IMR-90 (cell line): ENCODE results near the gene ANP32A. TPM values are rescaled to one million over a fixed set of nuclear protein-coding genes. Genes with fewer than 3 reads are reported as not detected.

ENCODE experiments used
- ATAC-seq: fragments of 200-7000 bp; cut with Tn5 transposase; 2 replicates; pipeline ENCODE4 v1.9.1; 2020; ENCODE audit warnings: low read depth, mild to moderate bottlenecking, moderate library complexity
- BruUV-seq: library from RNA; stranded (reverse); fragments of 400-500 nt; replicated peaks from 2 replicates; lab custom pipeline; 2021; lab: Mats Ljungman, UMichigan
- CTCF ChIA-PET: fragments of 300-600 bp; formaldehyde crosslinking; extraction: SDS; loops from one replicate; lab custom pipeline; 2021; ENCODE audit warnings: antibody characterized with exemption; lab: Yijun Ruan, JAX
- POLR2A ChIA-PET: fragments of 300-600 bp; sonication (Branson Sonifier 250); formaldehyde crosslinking; loops from one replicate; lab custom pipeline; 2022; ENCODE audit warnings: antibody characterized with exemption; ENCODE audit not compliant: unreplicated experiment; lab: Charles Lee
- DNase-seq: peaks from one replicate; pipeline ENCODE4 v3.0.0; 2013
- H2AFZ ChIP-seq: replicated peaks from 2 replicates; pipeline ENCODE3; 2013; ENCODE audit warnings: low read length, mild to moderate bottlenecking; ENCODE audit not compliant: poor library complexity
- H2AK5ac ChIP-seq: 2 replicates; pipeline ENCODE4 v1.6.1; 2013; ENCODE audit warnings: low read depth, low read length, inconsistent platforms
- H2AK9ac ChIP-seq: replicated peaks from 2 replicates; pipeline ENCODE3; 2013; ENCODE audit warnings: mild to moderate bottlenecking, low read depth, low read length, moderate library complexity; ENCODE audit not compliant: poor library complexity
- H2BK120ac ChIP-seq: 2 replicates; pipeline ENCODE4 v1.6.1; 2013; ENCODE audit warnings: low read depth, low read length, inconsistent platforms
- H2BK15ac ChIP-seq: 3 replicates; pipeline ENCODE4 v1.6.1; 2013; ENCODE audit warnings: low read depth, low read length, inconsistent platforms
- H2BK20ac ChIP-seq: 2 replicates; pipeline ENCODE4 v1.6.1; 2013; ENCODE audit warnings: low read depth, mild to moderate bottlenecking, inconsistent platforms, low read length, moderate library complexity
- H2BK5ac ChIP-seq: 2 replicates; pipeline ENCODE4 v1.6.1; 2013; ENCODE audit warnings: mild to moderate bottlenecking, low read depth, low read length, inconsistent platforms; ENCODE audit not compliant: poor library complexity, severe bottlenecking
- H3K14ac ChIP-seq: replicated peaks from 2 replicates; pipeline ENCODE4 v1.6.1; 2013; ENCODE audit warnings: low read depth, low read length, inconsistent platforms
- H3K18ac ChIP-seq: 2 replicates; pipeline ENCODE4 v1.6.1; 2013; ENCODE audit warnings: low read depth, low read length, control low read depth
- H3K23ac ChIP-seq: 2 replicates; pipeline ENCODE4 v1.6.1; 2013; ENCODE audit warnings: low read depth, low read length, inconsistent platforms
- H3K27ac ChIP-seq: 2 replicates; pipeline ENCODE4 v1.5.1; 2013; ENCODE audit warnings: mild to moderate bottlenecking, control low read depth, low read length; ENCODE audit not compliant: insufficient read depth
- H3K27me3 ChIP-seq: 2 replicates; pipeline ENCODE4 v1.6.1; 2013; ENCODE audit warnings: low read length; ENCODE audit not compliant: control insufficient read depth, insufficient read depth
- H3K36me3 ChIP-seq: 2 replicates; pipeline ENCODE4 v1.6.1; 2013; ENCODE audit warnings: low read length, mixed read lengths; ENCODE audit not compliant: control insufficient read depth, insufficient read depth
- H3K4ac ChIP-seq: 2 replicates; pipeline ENCODE4 v1.6.1; 2013; ENCODE audit warnings: low read depth, low read length, inconsistent platforms
- H3K4me1 ChIP-seq: 2 replicates; pipeline ENCODE4 v1.6.1; 2013; ENCODE audit warnings: low read length, mixed read lengths; ENCODE audit not compliant: control insufficient read depth, insufficient read depth
- H3K4me2 ChIP-seq: 2 replicates; pipeline ENCODE4 v1.6.1; 2013; ENCODE audit warnings: low read depth, mild to moderate bottlenecking, control low read depth, low read length, moderate library complexity
- H3K4me3 ChIP-seq: 2 replicates; pipeline ENCODE4 v1.5.1; 2013; ENCODE audit warnings: low read depth, mild to moderate bottlenecking, control low read depth, low read length, moderate library complexity; ENCODE audit not compliant: insufficient read depth
- H3K56ac ChIP-seq: 2 replicates; pipeline ENCODE4 v1.6.1; 2013; ENCODE audit warnings: low read length, inconsistent platforms; ENCODE audit not compliant: insufficient read depth; ENCODE audit errors: extremely low read depth
- H3K79me1 ChIP-seq, 2 experiments: 2 replicates each; pipeline ENCODE4 v1.6.1; 2013; ENCODE audit warnings: low read length in 2 of 2, inconsistent platforms in 1 of 2, low read depth in 1 of 2
- H3K9ac ChIP-seq: 2 replicates; pipeline ENCODE4 v1.6.1; 2013; ENCODE audit warnings: low read depth, low read length, control low read depth
- H3K9me1 ChIP-seq: 2 replicates; pipeline ENCODE4 v1.6.1; 2013; ENCODE audit warnings: low read length, inconsistent platforms; ENCODE audit not compliant: insufficient read depth
- H3K9me3 ChIP-seq: 2 replicates; pipeline ENCODE4 v1.6.1; 2013; ENCODE audit warnings: low read length; ENCODE audit not compliant: control insufficient read depth, insufficient read depth
- H4K20me1 ChIP-seq: 2 replicates; pipeline ENCODE4 v1.6.1; 2013; ENCODE audit warnings: low read length, inconsistent platforms; ENCODE audit not compliant: insufficient read depth
- H4K5ac ChIP-seq: 2 replicates; pipeline ENCODE4 v1.6.1; 2013; ENCODE audit warnings: mild to moderate bottlenecking, low read depth, low read length, control low read depth
- H4K8ac ChIP-seq, 2 experiments: 2 replicates each; pipeline ENCODE4 v1.6.1; 2013; ENCODE audit warnings: low read depth in 2 of 2, low read length in 2 of 2, control low read depth in 1 of 2, inconsistent platforms in 1 of 2
- H4K91ac ChIP-seq: 2 replicates; pipeline ENCODE4 v1.6.1; 2013; ENCODE audit warnings: low read depth, low read length, inconsistent platforms; ENCODE audit not compliant: insufficient read depth
- BHLHE40 ChIP-seq: fragments of 150-350 bp; IDR thresholded peaks from 2 replicates; pipeline ENCODE4 v1.6.1; 2016; ENCODE audit warnings: mild to moderate bottlenecking, low read depth, low read length
- CEBPB ChIP-seq: IDR thresholded peaks from 2 replicates; pipeline ENCODE4 v1.6.1; 2012; ENCODE audit warnings: low read depth, low read length, improper control_type of control experiment
- CHD1 ChIP-seq: IDR thresholded peaks from 2 replicates; pipeline ENCODE4 v1.6.1; 2012; ENCODE audit warnings: low read depth, low read length, improper control_type of control experiment
- FOS ChIP-seq: fragments of 150-350 bp; IDR thresholded peaks from 2 replicates; pipeline ENCODE4 v1.6.1; 2016; ENCODE audit warnings: low read depth, low read length
- MAFK ChIP-seq: IDR thresholded peaks from 2 replicates; pipeline ENCODE4 v1.6.1; 2012; ENCODE audit warnings: low read depth, low read length, improper control_type of control experiment
- MAZ ChIP-seq: IDR thresholded peaks from 2 replicates; pipeline ENCODE4 v1.6.1; 2012; ENCODE audit warnings: low read depth, mild to moderate bottlenecking, low read length, improper control_type of control experiment, moderate library complexity, borderline replicate concordance
- NFE2L2 ChIP-seq: fragments of 150-350 bp; IDR thresholded peaks from 2 replicates; pipeline ENCODE4 v1.6.1; 2016; ENCODE audit warnings: low read depth, mild to moderate bottlenecking, low read length
- POLR2A ChIP-seq: IDR thresholded peaks from 2 replicates; pipeline ENCODE4 v1.6.1; 2012; ENCODE audit warnings: mild to moderate bottlenecking, low read depth, low read length
- RAD21 ChIP-seq: IDR thresholded peaks from 2 replicates; pipeline ENCODE4 v1.6.1; 2012; ENCODE audit warnings: low read length, improper control_type of control experiment
- RCOR1 ChIP-seq: IDR thresholded peaks from 2 replicates; pipeline ENCODE4 v1.6.1; 2012; ENCODE audit warnings: mild to moderate bottlenecking, low read length, improper control_type of control experiment; ENCODE audit not compliant: insufficient replicate concordance
- RFX5 ChIP-seq: IDR thresholded peaks from 2 replicates; pipeline ENCODE4 v1.8.0; 2012; ENCODE audit warnings: low read depth, mild to moderate bottlenecking, low read length, moderate library complexity
- SMC3 ChIP-seq: fragments of 150-350 bp; IDR thresholded peaks from 2 replicates; pipeline ENCODE4 v1.6.1; 2016; ENCODE audit warnings: low read depth, mild to moderate bottlenecking, antibody characterized with exemption, low read length, moderate library complexity
- dilution Hi-C: fragments of 300-500 bp; cut with HindIII; formaldehyde crosslinking; loops from one replicate; pipeline ENCODE4 v1.14.3; 2018; ENCODE audit warnings: low sequenced_read_pairs; ENCODE audit not compliant: unreplicated experiment
- in situ Hi-C: fragments of 300-500 bp; cut with MboI; formaldehyde crosslinking; loops from 3 replicates; pipeline ENCODE4 v1.14.3; 2019; ENCODE audit warnings: low sequenced_read_pairs, inconsistent platforms, mixed read lengths
- intact Hi-C: fragments of 100-400 bp; cut with micrococcal nuclease; formaldehyde crosslinking; loops from 2 replicates; pipeline ENCODE4 v1.10.0; 2022
- polyA plus RNA-seq, 3 experiments: library from polyadenylated mRNA; depleted of rRNA; stranded (reverse); fragments of >200 nt; gene quantifications; 2 replicates each; pipeline ENCODE4 v1.2.3, GENCODE V29; 2012; ENCODE audit warnings: low replicate concordance in 1 of 3
- total RNA-seq: library from RNA; depleted of rRNA; stranded (reverse); fragments of >200 nt; gene quantifications from 2 replicates; pipeline ENCODE4 v1.2.3, GENCODE V29; 2012
- TF ChIP-seq, protein P1 (sequence below): conservative IDR thresholded peaks from 2 replicates; pipeline ENCODE4 v1.5.1; 2012; ENCODE audit warnings: mild to moderate bottlenecking, low read depth, low read length, improper control_type of control experiment
- TF ChIP-seq, protein P2 (sequence below): fragments of 150-350 bp; IDR thresholded peaks from 2 replicates; pipeline ENCODE4 v1.6.1; 2016; ENCODE audit warnings: low read depth, mild to moderate bottlenecking, low read length, moderate library complexity, borderline replicate concordance
- TF ChIP-seq, protein P3 (sequence below): fragments of 150-350 bp; IDR thresholded peaks from 2 replicates; pipeline ENCODE4 v1.6.1; 2017; ENCODE audit warnings: mild to moderate bottlenecking, antibody characterized with exemption, low read length, low read depth

Gene ANP32A
- total and polyA plus RNA-seq, 2 of the 4 experiments (the other 2 are of a cell fraction), result 62.4 to 72.8 TPM

DNA sequence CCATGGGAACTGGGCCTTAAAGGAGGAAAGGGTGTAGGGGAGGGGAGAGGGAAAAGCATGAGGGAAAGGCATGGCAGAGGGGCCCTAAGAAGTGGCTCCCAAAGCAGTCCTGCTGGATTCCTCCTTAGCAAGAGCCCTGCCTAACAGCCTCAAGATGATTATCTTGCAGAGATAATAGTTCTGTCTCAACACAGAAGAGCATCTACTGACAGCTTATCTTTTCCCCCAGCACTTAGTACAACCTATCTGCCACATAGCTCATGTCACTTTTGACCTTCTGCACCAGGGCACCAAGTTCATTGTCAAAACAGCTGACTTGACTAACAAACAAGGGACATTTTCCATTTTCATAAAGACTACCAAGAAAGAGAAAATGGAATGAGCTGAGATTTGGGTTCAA lies 86.3 kb downstream of the ANP32A start:
- H2AK9ac ChIP-seq, result no peak overlapping the region
- TF ChIP-seq, protein P1, sequence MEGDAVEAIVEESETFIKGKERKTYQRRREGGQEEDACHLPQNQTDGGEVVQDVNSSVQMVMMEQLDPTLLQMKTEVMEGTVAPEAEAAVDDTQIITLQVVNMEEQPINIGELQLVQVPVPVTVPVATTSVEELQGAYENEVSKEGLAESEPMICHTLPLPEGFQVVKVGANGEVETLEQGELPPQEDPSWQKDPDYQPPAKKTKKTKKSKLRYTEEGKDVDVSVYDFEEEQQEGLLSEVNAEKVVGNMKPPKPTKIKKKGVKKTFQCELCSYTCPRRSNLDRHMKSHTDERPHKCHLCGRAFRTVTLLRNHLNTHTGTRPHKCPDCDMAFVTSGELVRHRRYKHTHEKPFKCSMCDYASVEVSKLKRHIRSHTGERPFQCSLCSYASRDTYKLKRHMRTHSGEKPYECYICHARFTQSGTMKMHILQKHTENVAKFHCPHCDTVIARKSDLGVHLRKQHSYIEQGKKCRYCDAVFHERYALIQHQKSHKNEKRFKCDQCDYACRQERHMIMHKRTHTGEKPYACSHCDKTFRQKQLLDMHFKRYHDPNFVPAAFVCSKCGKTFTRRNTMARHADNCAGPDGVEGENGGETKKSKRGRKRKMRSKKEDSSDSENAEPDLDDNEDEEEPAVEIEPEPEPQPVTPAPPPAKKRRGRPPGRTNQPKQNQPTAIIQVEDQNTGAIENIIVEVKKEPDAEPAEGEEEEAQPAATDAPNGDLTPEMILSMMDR, result no peak
- no peak for TF ChIP-seq MAFK
- no peak for TF ChIP-seq BHLHE40
- no peak for TF ChIP-seq MAZ
- no peak for TF ChIP-seq CHD1
- TF ChIP-seq RFX5, result no peak
- TF ChIP-seq POLR2A, result no peak
- TF ChIP-seq NFE2L2, result no peak
- TF ChIP-seq SMC3, result no peak
- no peak for TF ChIP-seq RAD21
- TF ChIP-seq, protein P2, sequence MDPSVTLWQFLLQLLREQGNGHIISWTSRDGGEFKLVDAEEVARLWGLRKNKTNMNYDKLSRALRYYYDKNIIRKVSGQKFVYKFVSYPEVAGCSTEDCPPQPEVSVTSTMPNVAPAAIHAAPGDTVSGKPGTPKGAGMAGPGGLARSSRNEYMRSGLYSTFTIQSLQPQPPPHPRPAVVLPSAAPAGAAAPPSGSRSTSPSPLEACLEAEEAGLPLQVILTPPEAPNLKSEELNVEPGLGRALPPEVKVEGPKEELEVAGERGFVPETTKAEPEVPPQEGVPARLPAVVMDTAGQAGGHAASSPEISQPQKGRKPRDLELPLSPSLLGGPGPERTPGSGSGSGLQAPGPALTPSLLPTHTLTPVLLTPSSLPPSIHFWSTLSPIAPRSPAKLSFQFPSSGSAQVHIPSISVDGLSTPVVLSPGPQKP, result no peak
- TF ChIP-seq RCOR1, result no peak
- TF ChIP-seq CEBPB, result no peak
- no peak for TF ChIP-seq FOS
- TF ChIP-seq, protein P3, sequence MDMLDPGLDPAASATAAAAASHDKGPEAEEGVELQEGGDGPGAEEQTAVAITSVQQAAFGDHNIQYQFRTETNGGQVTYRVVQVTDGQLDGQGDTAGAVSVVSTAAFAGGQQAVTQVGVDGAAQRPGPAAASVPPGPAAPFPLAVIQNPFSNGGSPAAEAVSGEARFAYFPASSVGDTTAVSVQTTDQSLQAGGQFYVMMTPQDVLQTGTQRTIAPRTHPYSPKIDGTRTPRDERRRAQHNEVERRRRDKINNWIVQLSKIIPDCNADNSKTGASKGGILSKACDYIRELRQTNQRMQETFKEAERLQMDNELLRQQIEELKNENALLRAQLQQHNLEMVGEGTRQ, result no peak
- H3K18ac ChIP-seq, result no peak overlapping the region
- dilution Hi-C loops (no loop called here), in situ Hi-C loops (loop anchor here (5.0 to 10.0 kb wide), 2 partner anchors 60 to 143 kb away; no protein-coding TSS in a partner anchor), intact Hi-C loops (loop anchor here (5.0 kb wide), 1 partner anchor 88 kb away; the partner anchor contains the start of gene ANP32A)
- POLR2A ChIA-PET, result no interaction called here
- H3K56ac ChIP-seq, result no peak overlapping the region
- no peak overlapping the region for H3K9ac ChIP-seq
- no peak overlapping the region for H3K23ac ChIP-seq
- H2BK20ac ChIP-seq, result no peak overlapping the region
- no TSS peak for BruUV-seq
- no peaks in the 10 kb centered on the region for H3K36me3 ChIP-seq
- H3K14ac ChIP-seq, result no peak overlapping the region
- no peak overlapping the region for H2AFZ ChIP-seq
- no peak overlapping the region for H4K8ac ChIP-seq
- peaks cover 5% of the 10 kb centered on the region for H3K4me1 ChIP-seq
- H3K9me3 ChIP-seq, result no peaks in the 10 kb centered on the region
- H2BK120ac ChIP-seq, result no peak overlapping the region
- CTCF ChIA-PET, result interaction anchor here (1.0 to 1.2 kb wide), 2 partner anchors 19 to 141 kb away, joined by 3 to 4 read pairs; no protein-coding TSS in a partner anchor
- ATAC-seq, result no peak
- H4K20me1 ChIP-seq, result no peaks in the 10 kb centered on the region
- H3K79me1 ChIP-seq, result no peaks in the 10 kb centered on the region
- no peaks in the 10 kb centered on the region for H3K9me1 ChIP-seq
- H4K5ac ChIP-seq, result no peak overlapping the region
- H2BK5ac ChIP-seq, result no peak overlapping the region
- no peak overlapping the region for H2AK5ac ChIP-seq
- H3K4ac ChIP-seq, result no peak overlapping the region
- H3K27me3 ChIP-seq, result peaks cover 26% of the 10 kb centered on the region
- H3K4me2 ChIP-seq, result no peak overlapping the region
- no peak overlapping the region for H4K91ac ChIP-seq
- DNase-seq, result no peak
- no peak overlapping the region for H3K27ac ChIP-seq
- no peak overlapping the region for H3K4me3 ChIP-seq
- no peak overlapping the region for H2BK15ac ChIP-seq
